IMR-90 (cell line): Measurements from ENCODE around the gene ZNF646. TPM values are rescaled to one million over a fixed set of nuclear protein-coding genes. Genes with fewer than 3 reads are reported as not detected.

ENCODE experiments used
- polyA plus RNA-seq, 3 experiments: library from polyadenylated mRNA; depleted of rRNA; stranded (reverse); fragments of >200 nt; gene quantifications; 2 replicates each; pipeline ENCODE4 v1.2.3, GENCODE V29; 2012; ENCODE audit warnings: low replicate concordance in 1 of 3
- total RNA-seq: library from RNA; depleted of rRNA; stranded (reverse); fragments of >200 nt; gene quantifications from 2 replicates; pipeline ENCODE4 v1.2.3, GENCODE V29; 2012; rRNA removed

Gene ZNF646
- total and polyA plus RNA-seq, 2 of the 4 experiments (the other 2 are of a cell fraction): 4.9 to 6.8 TPM

Other genes with a start within 250 kb of the ZNF646 start
- gene BCL7C, start 180.3 kb upstream of the ZNF646 start, total RNA-seq: 32.3 and 38.6 TPM in 2 replicates
- gene BCL7C, start 180.3 kb upstream of the ZNF646 start, polyA plus RNA-seq (2012; rRNA removed): 34.9 and 54.4 TPM in 2 replicates
- gene CTF1, start 177.8 kb upstream of the ZNF646 start, total RNA-seq: 0.18 and 0.56 TPM in 2 replicates
- 12.9 and 13.8 TPM in 2 replicates for gene CTF1, start 177.8 kb upstream of the ZNF646 start, polyA plus RNA-seq (2012; rRNA removed)
- 5.0 and 5.8 TPM in 2 replicates for gene FBXL19, start 150.8 kb upstream of the ZNF646 start, total RNA-seq
- 13.8 and 19.6 TPM in 2 replicates for gene FBXL19, start 150.8 kb upstream of the ZNF646 start, polyA plus RNA-seq (2012; rRNA removed)
- gene ORAI3, start 125.4 kb upstream of the ZNF646 start, total RNA-seq: 6.8 and 6.9 TPM in 2 replicates
- gene ORAI3, start 125.4 kb upstream of the ZNF646 start, polyA plus RNA-seq (2012; rRNA removed): 16.9 TPM in 2 replicates
- gene SETD1A, start 116.7 kb upstream of the ZNF646 start, total RNA-seq: 0.54 and 0.56 TPM in 2 replicates
- gene SETD1A, start 116.7 kb upstream of the ZNF646 start, polyA plus RNA-seq (2012; rRNA removed): 5.8 and 6.5 TPM in 2 replicates
- gene HSD3B7, start 89.2 kb upstream of the ZNF646 start, total RNA-seq: 9.4 and 11.3 TPM in 2 replicates
- 8.5 and 9.3 TPM in 2 replicates for gene HSD3B7, start 89.2 kb upstream of the ZNF646 start, polyA plus RNA-seq (2012; rRNA removed)
- 3.9 TPM in 2 replicates for gene STX1B, start 63.8 kb upstream of the ZNF646 start, total RNA-seq
- gene STX1B, start 63.8 kb upstream of the ZNF646 start, polyA plus RNA-seq (2012; rRNA removed): 11.4 and 14.9 TPM in 2 replicates
- 23.5 and 25.0 TPM in 2 replicates for gene STX4, start 40.9 kb upstream of the ZNF646 start, total RNA-seq
- gene STX4, start 40.9 kb upstream of the ZNF646 start, polyA plus RNA-seq (2012; rRNA removed): 66.4 and 67.9 TPM in 2 replicates
- gene ZNF668, start 182 bp upstream of the ZNF646 start, total RNA-seq: 4.5 and 5.3 TPM in 2 replicates
- gene ZNF668, start 182 bp upstream of the ZNF646 start, polyA plus RNA-seq (2012; rRNA removed): 11.6 and 15.4 TPM in 2 replicates
- gene PRSS53, start 14.5 kb downstream of the ZNF646 start, total RNA-seq: 0.56 and 0.72 TPM in 2 replicates
- 5.4 and 5.9 TPM in 2 replicates for gene PRSS53, start 14.5 kb downstream of the ZNF646 start, polyA plus RNA-seq (2012; rRNA removed)
- gene VKORC1, start 20.4 kb downstream of the ZNF646 start, total RNA-seq: 61.9 and 65.2 TPM in 2 replicates
- gene VKORC1, start 20.4 kb downstream of the ZNF646 start, polyA plus RNA-seq (2012; rRNA removed): 317 and 362 TPM in 2 replicates
- gene BCKDK, start 34.0 kb downstream of the ZNF646 start, total RNA-seq: 24.4 and 26.0 TPM in 2 replicates
- 79.3 and 89.7 TPM in 2 replicates for gene BCKDK, start 34.0 kb downstream of the ZNF646 start, polyA plus RNA-seq (2012; rRNA removed)
- gene KAT8, start 43.2 kb downstream of the ZNF646 start, total RNA-seq: 18.9 and 19.4 TPM in 2 replicates
- gene KAT8, start 43.2 kb downstream of the ZNF646 start, polyA plus RNA-seq (2012; rRNA removed): 27.4 and 28.4 TPM in 2 replicates
- not detected in 2 replicates for gene PRSS8, start 61.3 kb downstream of the ZNF646 start, total RNA-seq
- 0.10 TPM in 1 of 2 replicates, not detected in the other for gene PRSS8, start 61.3 kb downstream of the ZNF646 start, polyA plus RNA-seq (2012; rRNA removed)
- under 0.01 and 0.18 TPM in 2 replicates for gene PRSS36, start 75.6 kb downstream of the ZNF646 start, total RNA-seq
- 0.55 and 0.72 TPM in 2 replicates for gene PRSS36, start 75.6 kb downstream of the ZNF646 start, polyA plus RNA-seq (2012; rRNA removed)
- gene FUS, start 105.7 kb downstream of the ZNF646 start, total RNA-seq: 42.8 and 51.9 TPM in 2 replicates
- gene FUS, start 105.7 kb downstream of the ZNF646 start, polyA plus RNA-seq (2012; rRNA removed): 313 and 340 TPM in 2 replicates
- 10.2 and 13.1 TPM in 2 replicates for gene PYCARD, start 128.3 kb downstream of the ZNF646 start, total RNA-seq
- 20.5 and 30.1 TPM in 2 replicates for gene PYCARD, start 128.3 kb downstream of the ZNF646 start, polyA plus RNA-seq (2012; rRNA removed)
- not detected in 2 replicates for gene TRIM72, start 139.7 kb downstream of the ZNF646 start, total RNA-seq
- not detected in 2 replicates for gene TRIM72, start 139.7 kb downstream of the ZNF646 start, polyA plus RNA-seq (2012; rRNA removed)
- not detected in 2 replicates for gene PYDC1, start 142.7 kb downstream of the ZNF646 start, total RNA-seq
- gene PYDC1, start 142.7 kb downstream of the ZNF646 start, polyA plus RNA-seq (2012; rRNA removed): not detected in 2 replicates
- gene ITGAM, start 185.6 kb downstream of the ZNF646 start, total RNA-seq: under 0.01 TPM in 1 of 2 replicates, not detected in the other
- gene ITGAM, start 185.6 kb downstream of the ZNF646 start, polyA plus RNA-seq (2012; rRNA removed): not detected in 2 replicates